GM19023 (cell line): ENCODE measurements around the gene PAN2.
"Not testable (repeated sequence)": the region's sequence is repeated elsewhere in the genome, so short reads cannot be mapped to it uniquely, and the experiment has no call there.

Experiments used
- ATAC-seq: cut with Tn5 transposase; IDR thresholded peaks from one replicate; pipeline ENCODE4 v1.9.1; 2021; ENCODE audit warnings: mild to moderate bottlenecking, moderate library complexity; ENCODE audit not compliant: unreplicated experiment

The PAN2 gene

DNA sequence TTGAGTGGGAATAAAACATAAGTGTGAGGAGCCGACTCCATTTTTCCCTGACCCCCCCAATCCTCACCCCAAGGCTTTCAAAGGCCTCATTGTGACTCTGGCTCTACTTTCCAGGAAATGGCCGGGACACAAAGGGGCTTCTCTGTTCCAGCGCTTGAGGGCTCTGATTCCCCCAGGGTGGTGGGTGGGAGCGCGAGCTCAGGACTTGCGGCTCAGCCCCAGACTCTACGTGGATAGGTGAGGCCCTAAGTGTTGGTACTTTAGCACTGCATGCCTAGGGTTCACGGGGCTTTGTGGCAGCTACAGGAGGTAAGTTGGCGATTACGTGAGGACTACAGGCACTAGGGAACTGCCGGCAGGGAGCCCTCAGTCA lies 18.6 kb downstream of the PAN2 start:
- ATAC-seq: no peak

- ATAC-seq: no peak
Measured at GRCh38 chr12:56311003-56311402, 22.8 kb downstream of the PAN2 start.

- ATAC-seq: no peak
Measured at GRCh38 chr12:56308714-56309113, 25.1 kb downstream of the PAN2 start.

DNA sequence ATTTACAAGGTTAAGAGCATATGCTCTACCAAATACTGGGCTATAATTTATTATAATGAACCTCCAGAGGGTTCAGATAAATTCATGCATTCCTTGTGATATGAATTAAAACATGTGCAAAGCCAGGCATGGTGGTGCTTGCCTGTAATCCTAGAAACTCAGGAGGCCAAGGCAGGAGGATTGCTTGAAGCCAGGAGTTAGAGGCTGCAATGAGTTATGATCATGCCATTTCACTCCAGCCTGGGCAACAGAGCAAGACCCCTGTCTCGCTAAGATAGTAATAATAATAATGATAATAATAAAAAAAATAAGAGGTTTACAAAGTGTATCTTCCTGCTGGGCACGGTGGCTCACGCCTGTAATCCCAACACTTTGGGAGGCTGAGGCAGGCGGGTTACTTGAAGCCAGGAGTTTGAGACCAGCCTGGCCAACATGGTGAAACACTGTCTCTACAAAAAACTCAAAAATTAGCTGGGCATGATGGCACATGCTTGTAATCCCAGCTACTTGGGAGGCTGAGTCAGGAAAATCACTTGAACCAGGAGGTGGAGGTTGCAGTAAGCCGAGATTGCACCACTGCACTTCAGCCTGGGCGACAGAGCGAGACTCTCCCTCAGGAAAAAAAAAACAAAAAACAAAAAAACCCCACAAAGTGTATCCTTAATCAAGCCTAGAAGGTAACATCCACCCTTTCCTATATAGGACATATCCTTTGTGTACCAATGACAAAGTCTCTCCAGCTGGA lies 26.4 kb downstream of the PAN2 start:
- no peak for ATAC-seq

GRCh38 chr12:56304872-56305590 lies 28.8 kb downstream of the PAN2 start:
- no peak for ATAC-seq

DNA sequence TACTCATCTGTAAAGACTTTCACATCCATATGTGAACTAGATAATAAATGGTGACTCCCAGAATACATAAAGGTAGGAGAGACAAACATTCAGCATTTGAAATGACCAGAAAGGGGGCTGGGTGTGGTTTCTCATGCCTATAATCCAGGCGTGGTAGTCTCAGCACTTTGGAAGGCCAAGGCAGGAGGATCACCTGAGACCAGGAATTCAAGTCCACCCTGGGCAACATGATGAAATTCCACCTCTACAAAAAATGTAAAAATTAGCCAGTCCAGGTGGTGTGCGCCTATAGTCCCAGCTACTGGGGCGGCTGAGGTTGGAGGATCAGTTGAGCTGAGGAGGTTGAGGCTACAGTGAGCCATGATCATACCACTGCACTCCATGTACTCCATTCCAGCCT lies 29.5 kb downstream of the PAN2 start:
- ATAC-seq: no peak

- ATAC-seq: no peak
Measured at GRCh38 chr12:56300644-56301464, 32.9 kb downstream of the PAN2 start.

DNA sequence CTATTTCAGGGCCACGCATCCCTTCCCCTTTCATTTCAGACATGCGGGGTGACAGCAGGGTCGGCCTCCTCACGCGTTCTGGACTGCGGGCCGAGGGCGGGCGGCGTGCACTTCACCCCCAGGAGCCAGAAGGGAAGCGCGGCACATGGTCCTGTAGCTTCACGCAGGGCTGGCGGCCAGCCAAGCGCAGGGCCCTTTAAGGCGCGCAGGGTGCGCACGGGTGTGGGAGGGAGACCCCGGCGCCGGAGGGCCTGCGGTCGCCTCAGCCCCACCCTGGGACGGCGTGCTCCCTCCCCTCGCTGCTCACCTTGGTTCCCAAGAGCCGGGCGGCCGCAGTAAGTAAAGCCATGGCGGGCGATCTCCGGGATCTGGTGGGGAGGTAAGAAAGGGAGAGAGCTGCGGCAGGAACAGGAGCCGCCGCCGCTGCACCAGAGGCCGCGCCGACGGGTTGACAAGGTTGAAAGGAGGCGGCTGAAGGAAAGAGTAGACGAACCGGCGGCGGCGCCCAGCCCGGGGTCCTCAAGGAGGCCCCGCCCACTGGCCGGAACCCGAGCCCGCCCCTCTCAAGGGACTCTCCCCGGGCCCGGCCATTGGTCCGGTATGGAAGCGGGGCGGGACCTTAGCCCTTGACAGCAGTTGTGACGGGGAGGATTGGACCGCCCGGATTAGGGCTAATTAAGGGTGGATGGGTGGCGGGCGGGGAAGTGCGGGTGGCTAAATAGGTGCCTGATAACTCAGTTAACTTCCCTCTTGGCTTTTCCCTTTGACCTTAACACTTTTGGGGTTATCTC lies 33.8 kb downstream of the PAN2 start, which contains the start of gene CS:
Gene CS, minus strand, starts transcription at position 478 of the 791 bp plus-strand sequence. Its CDS starts 129 bp downstream, at position 349.
- peak; percentile 94 for ATAC-seq

DNA sequence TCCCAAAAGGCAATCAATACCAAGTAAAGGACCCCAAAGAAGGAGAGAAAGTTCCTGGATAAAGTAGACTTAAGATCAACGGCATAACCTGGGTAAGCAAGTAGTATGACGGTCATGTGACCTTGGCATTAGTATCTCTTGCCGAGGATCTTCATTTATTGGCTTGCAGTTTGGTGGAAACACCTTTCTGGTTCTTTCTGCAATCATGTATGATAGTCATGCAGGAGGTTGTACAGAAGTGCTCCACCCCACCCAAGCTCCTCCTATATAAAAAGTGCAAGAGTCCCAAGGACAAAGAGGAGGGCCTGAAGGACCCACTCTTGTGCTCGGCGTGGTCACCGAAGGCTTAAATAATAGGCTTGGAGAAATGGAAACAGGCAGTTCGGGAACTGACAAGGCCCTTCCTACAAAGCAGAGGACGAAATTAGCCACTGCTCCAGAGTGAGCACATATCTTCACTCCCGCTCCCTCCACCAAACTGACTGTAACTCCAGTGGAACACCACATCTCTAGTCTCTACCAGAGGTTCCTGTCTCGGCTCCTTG lies 34.4 kb downstream of the PAN2 start:
- peak; percentile 2 for ATAC-seq

GRCh38 chr12:56298828-56299227 lies 35.0 kb downstream of the PAN2 start:
- no peak for ATAC-seq

DNA sequence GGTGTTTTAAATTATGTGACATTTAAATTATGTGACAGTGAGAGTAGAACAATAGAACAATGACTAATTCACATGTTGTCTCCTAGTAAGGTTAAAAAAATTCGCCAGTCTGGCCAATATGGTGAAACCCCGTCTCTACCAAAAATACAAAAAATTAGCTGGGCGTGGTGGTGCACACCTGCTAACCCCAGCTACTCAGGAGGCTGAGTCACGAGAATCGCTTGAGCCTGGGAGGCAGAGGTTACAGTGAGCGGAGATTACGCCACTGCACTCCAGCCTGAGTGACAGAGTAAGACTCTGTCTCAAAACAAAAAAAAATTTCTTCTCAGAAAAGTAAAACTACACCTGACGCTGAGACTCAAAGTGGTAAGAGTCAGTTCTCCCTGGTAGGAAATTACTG lies 36.4 kb downstream of the PAN2 start:
- no peak for ATAC-seq

GRCh38 chr12:56296295-56296694 lies 37.5 kb downstream of the PAN2 start:
- no peak for ATAC-seq

- ATAC-seq: no peak
Measured at GRCh38 chr12:56293795-56294194, 40.0 kb downstream of the PAN2 start.

DNA sequence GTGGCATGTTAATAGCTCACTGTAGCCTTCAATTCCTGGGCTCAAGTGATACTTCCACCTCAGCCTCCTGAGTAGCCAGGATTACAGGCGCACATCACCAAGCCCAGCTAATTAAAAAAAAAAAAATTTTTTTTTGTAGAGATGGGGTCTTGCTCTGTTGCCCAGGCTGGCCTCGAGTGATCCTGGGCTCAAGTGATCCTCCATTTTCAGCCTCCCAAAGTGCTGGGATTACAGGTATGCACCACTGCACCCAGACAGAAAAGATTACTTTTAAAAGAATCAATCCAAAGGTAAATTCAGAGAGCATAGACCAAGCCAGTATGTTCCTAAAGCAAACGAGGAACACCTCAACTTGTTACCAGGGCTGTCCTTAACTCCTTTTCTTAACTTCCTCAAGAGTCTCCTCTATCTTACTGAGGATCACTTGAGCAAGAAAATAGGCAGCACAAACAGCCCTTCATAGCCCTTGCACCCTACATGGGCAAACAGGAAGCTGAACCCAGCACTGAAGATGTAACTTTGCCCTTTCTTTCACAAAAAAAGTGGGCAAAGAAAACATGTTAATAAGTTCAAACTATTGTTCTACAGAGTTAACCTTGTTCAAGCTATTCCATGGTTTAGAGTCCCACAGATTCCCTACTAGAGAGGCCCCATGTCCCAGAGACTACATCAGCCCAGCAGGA lies 45.0 kb downstream of the PAN2 start:
- no peak for ATAC-seq

DNA sequence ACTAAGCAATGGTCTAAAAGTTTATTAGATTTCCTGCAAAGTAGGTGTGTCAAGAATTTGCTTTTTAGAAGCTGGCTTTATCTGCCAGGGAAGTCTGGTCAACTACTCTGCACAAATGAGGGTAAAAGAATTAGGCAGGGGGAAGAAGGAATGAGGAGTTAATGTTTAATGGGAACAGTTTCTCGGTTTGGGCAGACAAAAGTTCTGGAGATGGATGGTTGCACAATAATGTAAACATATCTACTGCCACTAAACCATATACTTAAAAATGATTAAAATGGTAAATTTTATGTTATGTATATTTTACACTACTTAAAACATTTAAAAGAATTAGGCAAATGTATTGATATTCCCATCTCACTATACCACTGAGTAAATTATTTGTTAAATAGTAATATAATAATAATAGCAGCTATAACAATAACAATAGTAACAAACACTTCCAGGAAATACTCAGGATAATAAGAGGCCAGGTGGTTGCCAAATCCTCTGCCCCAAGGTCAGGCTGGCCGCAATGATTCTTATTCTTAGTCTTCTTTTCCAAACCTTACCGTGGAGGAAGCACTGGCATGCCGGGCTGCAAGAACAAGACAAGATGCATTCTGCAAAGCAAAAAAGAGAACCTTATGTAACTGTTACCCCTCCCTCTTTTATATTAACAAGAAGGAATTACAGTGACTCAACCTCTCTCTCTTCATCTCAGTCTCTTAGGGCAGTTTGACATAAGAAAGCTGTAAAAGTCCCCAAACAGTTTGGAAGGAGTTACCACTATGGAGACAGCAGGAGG lies 47.6 kb downstream of the PAN2 start:
- no peak for ATAC-seq

- ATAC-seq: not testable (repeated sequence)
Measured at GRCh38 chr12:56284263-56284662, 49.5 kb downstream of the PAN2 start.

GRCh38 chr12:56282579-56282978 lies 51.2 kb downstream of the PAN2 start:
- ATAC-seq: no peak

DNA sequence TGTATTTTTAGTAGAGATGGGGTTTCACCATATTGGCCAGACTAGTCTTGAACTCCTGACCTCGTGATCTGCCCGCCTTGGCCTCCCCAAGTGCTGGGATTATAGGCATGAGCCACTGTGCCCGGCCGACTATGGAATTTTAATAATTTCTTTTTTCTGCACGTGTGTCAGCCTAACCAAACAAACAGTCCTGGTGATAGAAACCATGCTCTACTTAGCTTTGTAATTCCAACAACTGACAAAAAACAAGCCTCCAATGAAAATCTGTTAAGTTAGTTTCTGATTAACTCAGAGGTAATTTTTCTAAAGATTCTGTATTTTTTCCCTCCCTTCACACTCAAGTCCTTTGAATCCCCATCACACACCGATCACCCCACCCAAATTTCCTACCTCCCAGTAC lies 51.8 kb downstream of the PAN2 start:
- ATAC-seq: no peak

- no peak for ATAC-seq
Measured at GRCh38 chr12:56280849-56281248, 53.0 kb downstream of the PAN2 start.
